ENCODE results near the gene SYNPR. TPM values are rescaled to one million over a fixed set of nuclear protein-coding genes. Genes with fewer than 3 reads are reported as not detected.

The SYNPR gene
- total RNA-seq, 1 experiment from 2014 or later: 0.85 TPM

DNA sequence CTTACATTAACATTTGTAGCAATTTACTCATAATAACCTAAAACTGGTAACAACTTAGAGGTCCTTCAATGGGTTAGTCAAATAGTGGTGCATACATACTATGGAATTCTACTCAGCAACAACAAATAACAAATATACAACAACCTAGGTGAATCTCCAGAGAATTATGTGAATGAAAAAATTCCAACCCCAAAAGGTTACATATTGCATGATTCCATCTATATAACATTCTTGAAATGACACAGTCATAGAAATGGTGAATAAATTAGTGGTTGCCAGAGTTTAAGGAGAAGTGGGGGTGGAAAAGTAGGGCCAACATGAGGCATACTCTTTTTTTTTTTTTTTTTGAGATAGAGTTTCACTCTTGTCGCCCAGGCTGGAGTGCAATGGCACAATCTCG is 361.7 kb downstream of the SYNPR start:
- DNase-seq (ENCODE audit: low spot score): no peak
- H3K27ac Mint-ChIP-seq: no peak overlapping the region
- H3K9me3 Mint-ChIP-seq: peaks cover 14% of the 10 kb centered on the region
- no peak overlapping the region for H3K4me3 Mint-ChIP-seq
- H3K27me3 Mint-ChIP-seq (ENCODE audit: low read depth): no peaks in the 10 kb centered on the region
- no peak for TF ChIP-seq ZNF232 (CRISPR knock-in tag; IDR thresholded peaks at IDR 0.05)
- TF ChIP-seq, protein P1, sequence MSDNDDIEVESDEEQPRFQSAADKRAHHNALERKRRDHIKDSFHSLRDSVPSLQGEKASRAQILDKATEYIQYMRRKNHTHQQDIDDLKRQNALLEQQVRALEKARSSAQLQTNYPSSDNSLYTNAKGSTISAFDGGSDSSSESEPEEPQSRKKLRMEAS (CRISPR knock-in tag; IDR thresholded peaks at IDR 0.05): no peak
- no peak for TF ChIP-seq NFYB (CRISPR knock-in tag; conservative IDR thresholded peaks at IDR 0.05; ENCODE audit: low read depth)
- TF ChIP-seq GABPB1 (CRISPR knock-in tag; IDR thresholded peaks at IDR 0.05): no peak
- no peak for TF ChIP-seq SMAD4 (CRISPR knock-in tag; IDR thresholded peaks at IDR 0.05)
- no peak for TF ChIP-seq FOXK1 (CRISPR knock-in tag; IDR thresholded peaks at IDR 0.05)
- no peak for TF ChIP-seq CBFB (CRISPR knock-in tag; IDR thresholded peaks at IDR 0.05; ENCODE audit: low read depth)
- TF ChIP-seq PRRX2 (CRISPR knock-in tag; IDR thresholded peaks at IDR 0.05): no peak
- TF ChIP-seq SP1 (CRISPR knock-in tag; conservative IDR thresholded peaks at IDR 0.05): no peak
- TF ChIP-seq, protein P2, sequence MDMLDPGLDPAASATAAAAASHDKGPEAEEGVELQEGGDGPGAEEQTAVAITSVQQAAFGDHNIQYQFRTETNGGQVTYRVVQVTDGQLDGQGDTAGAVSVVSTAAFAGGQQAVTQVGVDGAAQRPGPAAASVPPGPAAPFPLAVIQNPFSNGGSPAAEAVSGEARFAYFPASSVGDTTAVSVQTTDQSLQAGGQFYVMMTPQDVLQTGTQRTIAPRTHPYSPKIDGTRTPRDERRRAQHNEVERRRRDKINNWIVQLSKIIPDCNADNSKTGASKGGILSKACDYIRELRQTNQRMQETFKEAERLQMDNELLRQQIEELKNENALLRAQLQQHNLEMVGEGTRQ (CRISPR knock-in tag; IDR thresholded peaks at IDR 0.05): no peak
- TF ChIP-seq, protein P3, sequence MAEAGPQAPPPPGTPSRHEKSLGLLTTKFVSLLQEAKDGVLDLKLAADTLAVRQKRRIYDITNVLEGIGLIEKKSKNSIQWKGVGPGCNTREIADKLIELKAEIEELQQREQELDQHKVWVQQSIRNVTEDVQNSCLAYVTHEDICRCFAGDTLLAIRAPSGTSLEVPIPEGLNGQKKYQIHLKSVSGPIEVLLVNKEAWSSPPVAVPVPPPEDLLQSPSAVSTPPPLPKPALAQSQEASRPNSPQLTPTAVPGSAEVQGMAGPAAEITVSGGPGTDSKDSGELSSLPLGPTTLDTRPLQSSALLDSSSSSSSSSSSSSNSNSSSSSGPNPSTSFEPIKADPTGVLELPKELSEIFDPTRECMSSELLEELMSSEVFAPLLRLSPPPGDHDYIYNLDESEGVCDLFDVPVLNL (CRISPR knock-in tag; IDR thresholded peaks at IDR 0.05; ENCODE audit: borderline replicate concordance, low read depth): no peak
- no peak for TF ChIP-seq IRF2 (CRISPR knock-in tag; IDR thresholded peaks at IDR 0.05; ENCODE audit: borderline replicate concordance, low read depth)
- TF ChIP-seq, protein P4, sequence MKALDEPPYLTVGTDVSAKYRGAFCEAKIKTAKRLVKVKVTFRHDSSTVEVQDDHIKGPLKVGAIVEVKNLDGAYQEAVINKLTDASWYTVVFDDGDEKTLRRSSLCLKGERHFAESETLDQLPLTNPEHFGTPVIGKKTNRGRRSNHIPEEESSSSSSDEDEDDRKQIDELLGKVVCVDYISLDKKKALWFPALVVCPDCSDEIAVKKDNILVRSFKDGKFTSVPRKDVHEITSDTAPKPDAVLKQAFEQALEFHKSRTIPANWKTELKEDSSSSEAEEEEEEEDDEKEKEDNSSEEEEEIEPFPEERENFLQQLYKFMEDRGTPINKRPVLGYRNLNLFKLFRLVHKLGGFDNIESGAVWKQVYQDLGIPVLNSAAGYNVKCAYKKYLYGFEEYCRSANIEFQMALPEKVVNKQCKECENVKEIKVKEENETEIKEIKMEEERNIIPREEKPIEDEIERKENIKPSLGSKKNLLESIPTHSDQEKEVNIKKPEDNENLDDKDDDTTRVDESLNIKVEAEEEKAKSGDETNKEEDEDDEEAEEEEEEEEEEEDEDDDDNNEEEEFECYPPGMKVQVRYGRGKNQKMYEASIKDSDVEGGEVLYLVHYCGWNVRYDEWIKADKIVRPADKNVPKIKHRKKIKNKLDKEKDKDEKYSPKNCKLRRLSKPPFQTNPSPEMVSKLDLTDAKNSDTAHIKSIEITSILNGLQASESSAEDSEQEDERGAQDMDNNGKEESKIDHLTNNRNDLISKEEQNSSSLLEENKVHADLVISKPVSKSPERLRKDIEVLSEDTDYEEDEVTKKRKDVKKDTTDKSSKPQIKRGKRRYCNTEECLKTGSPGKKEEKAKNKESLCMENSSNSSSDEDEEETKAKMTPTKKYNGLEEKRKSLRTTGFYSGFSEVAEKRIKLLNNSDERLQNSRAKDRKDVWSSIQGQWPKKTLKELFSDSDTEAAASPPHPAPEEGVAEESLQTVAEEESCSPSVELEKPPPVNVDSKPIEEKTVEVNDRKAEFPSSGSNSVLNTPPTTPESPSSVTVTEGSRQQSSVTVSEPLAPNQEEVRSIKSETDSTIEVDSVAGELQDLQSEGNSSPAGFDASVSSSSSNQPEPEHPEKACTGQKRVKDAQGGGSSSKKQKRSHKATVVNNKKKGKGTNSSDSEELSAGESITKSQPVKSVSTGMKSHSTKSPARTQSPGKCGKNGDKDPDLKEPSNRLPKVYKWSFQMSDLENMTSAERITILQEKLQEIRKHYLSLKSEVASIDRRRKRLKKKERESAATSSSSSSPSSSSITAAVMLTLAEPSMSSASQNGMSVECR (CRISPR knock-in tag; IDR thresholded peaks at IDR 0.05; ENCODE audit: borderline replicate concordance): no peak
- TF ChIP-seq KAT7 (CRISPR knock-in tag; IDR thresholded peaks at IDR 0.05; ENCODE audit: borderline replicate concordance): no peak
- TF ChIP-seq ZNF423 (CRISPR knock-in tag; IDR thresholded peaks at IDR 0.05): no peak
- TF ChIP-seq, protein P5, sequence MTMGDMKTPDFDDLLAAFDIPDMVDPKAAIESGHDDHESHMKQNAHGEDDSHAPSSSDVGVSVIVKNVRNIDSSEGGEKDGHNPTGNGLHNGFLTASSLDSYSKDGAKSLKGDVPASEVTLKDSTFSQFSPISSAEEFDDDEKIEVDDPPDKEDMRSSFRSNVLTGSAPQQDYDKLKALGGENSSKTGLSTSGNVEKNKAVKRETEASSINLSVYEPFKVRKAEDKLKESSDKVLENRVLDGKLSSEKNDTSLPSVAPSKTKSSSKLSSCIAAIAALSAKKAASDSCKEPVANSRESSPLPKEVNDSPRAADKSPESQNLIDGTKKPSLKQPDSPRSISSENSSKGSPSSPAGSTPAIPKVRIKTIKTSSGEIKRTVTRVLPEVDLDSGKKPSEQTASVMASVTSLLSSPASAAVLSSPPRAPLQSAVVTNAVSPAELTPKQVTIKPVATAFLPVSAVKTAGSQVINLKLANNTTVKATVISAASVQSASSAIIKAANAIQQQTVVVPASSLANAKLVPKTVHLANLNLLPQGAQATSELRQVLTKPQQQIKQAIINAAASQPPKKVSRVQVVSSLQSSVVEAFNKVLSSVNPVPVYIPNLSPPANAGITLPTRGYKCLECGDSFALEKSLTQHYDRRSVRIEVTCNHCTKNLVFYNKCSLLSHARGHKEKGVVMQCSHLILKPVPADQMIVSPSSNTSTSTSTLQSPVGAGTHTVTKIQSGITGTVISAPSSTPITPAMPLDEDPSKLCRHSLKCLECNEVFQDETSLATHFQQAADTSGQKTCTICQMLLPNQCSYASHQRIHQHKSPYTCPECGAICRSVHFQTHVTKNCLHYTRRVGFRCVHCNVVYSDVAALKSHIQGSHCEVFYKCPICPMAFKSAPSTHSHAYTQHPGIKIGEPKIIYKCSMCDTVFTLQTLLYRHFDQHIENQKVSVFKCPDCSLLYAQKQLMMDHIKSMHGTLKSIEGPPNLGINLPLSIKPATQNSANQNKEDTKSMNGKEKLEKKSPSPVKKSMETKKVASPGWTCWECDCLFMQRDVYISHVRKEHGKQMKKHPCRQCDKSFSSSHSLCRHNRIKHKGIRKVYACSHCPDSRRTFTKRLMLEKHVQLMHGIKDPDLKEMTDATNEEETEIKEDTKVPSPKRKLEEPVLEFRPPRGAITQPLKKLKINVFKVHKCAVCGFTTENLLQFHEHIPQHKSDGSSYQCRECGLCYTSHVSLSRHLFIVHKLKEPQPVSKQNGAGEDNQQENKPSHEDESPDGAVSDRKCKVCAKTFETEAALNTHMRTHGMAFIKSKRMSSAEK (CRISPR knock-in tag; IDR thresholded peaks at IDR 0.05; ENCODE audit: borderline replicate concordance): no peak
- TF ChIP-seq, protein P6, sequence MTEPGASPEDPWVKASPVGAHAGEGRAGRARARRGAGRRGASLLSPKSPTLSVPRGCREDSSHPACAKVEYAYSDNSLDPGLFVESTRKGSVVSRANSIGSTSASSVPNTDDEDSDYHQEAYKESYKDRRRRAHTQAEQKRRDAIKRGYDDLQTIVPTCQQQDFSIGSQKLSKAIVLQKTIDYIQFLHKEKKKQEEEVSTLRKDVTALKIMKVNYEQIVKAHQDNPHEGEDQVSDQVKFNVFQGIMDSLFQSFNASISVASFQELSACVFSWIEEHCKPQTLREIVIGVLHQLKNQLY (CRISPR knock-in tag; IDR thresholded peaks at IDR 0.05): no peak
- no peak for TF ChIP-seq TEAD1 (CRISPR knock-in tag; IDR thresholded peaks at IDR 0.05)
- TF ChIP-seq, protein P7, sequence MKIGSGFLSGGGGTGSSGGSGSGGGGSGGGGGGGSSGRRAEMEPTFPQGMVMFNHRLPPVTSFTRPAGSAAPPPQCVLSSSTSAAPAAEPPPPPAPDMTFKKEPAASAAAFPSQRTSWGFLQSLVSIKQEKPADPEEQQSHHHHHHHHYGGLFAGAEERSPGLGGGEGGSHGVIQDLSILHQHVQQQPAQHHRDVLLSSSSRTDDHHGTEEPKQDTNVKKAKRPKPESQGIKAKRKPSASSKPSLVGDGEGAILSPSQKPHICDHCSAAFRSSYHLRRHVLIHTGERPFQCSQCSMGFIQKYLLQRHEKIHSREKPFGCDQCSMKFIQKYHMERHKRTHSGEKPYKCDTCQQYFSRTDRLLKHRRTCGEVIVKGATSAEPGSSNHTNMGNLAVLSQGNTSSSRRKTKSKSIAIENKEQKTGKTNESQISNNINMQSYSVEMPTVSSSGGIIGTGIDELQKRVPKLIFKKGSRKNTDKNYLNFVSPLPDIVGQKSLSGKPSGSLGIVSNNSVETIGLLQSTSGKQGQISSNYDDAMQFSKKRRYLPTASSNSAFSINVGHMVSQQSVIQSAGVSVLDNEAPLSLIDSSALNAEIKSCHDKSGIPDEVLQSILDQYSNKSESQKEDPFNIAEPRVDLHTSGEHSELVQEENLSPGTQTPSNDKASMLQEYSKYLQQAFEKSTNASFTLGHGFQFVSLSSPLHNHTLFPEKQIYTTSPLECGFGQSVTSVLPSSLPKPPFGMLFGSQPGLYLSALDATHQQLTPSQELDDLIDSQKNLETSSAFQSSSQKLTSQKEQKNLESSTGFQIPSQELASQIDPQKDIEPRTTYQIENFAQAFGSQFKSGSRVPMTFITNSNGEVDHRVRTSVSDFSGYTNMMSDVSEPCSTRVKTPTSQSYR (CRISPR knock-in tag; IDR thresholded peaks at IDR 0.05): no peak
- TF ChIP-seq, protein P8, sequence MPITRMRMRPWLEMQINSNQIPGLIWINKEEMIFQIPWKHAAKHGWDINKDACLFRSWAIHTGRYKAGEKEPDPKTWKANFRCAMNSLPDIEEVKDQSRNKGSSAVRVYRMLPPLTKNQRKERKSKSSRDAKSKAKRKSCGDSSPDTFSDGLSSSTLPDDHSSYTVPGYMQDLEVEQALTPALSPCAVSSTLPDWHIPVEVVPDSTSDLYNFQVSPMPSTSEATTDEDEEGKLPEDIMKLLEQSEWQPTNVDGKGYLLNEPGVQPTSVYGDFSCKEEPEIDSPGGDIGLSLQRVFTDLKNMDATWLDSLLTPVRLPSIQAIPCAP (CRISPR knock-in tag; IDR thresholded peaks at IDR 0.05): no peak
- ATAC-seq: no peak
- ChIA-PET CTCF (no interaction called here), POLR2A (no interaction called here)
- H3K36me3 Mint-ChIP-seq: no peaks in the 10 kb centered on the region
- H3K4me1 Mint-ChIP-seq: peaks cover 14% of the 10 kb centered on the region

All from WTC11 (cell line).